ENCODE results near the gene USP6NL.

DNA sequence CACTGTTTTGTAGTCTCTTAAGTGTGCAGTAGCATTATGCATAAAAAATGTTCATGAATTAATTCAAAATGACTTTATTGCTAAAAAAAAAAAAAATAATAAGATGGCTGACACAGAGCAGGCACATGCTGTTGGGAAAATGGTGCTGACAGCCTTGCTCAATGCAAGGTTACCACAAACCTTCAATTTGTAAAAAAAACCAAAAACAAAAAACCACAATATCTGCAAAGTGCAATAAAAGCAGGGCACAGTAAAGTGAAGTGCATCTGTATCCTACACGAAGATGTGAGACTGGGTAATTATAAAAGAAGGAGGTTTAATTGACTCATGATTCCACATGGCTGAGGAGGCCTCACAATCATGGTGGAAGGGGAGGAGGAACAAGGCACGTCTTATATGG lies 185.8 kb downstream of the USP6NL start:
- TF ChIP-seq, protein P1, sequence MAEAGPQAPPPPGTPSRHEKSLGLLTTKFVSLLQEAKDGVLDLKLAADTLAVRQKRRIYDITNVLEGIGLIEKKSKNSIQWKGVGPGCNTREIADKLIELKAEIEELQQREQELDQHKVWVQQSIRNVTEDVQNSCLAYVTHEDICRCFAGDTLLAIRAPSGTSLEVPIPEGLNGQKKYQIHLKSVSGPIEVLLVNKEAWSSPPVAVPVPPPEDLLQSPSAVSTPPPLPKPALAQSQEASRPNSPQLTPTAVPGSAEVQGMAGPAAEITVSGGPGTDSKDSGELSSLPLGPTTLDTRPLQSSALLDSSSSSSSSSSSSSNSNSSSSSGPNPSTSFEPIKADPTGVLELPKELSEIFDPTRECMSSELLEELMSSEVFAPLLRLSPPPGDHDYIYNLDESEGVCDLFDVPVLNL (IDR thresholded peaks at IDR 0.05; ENCODE audit: low read depth, low read length): no peak
- TF ChIP-seq, protein P2, sequence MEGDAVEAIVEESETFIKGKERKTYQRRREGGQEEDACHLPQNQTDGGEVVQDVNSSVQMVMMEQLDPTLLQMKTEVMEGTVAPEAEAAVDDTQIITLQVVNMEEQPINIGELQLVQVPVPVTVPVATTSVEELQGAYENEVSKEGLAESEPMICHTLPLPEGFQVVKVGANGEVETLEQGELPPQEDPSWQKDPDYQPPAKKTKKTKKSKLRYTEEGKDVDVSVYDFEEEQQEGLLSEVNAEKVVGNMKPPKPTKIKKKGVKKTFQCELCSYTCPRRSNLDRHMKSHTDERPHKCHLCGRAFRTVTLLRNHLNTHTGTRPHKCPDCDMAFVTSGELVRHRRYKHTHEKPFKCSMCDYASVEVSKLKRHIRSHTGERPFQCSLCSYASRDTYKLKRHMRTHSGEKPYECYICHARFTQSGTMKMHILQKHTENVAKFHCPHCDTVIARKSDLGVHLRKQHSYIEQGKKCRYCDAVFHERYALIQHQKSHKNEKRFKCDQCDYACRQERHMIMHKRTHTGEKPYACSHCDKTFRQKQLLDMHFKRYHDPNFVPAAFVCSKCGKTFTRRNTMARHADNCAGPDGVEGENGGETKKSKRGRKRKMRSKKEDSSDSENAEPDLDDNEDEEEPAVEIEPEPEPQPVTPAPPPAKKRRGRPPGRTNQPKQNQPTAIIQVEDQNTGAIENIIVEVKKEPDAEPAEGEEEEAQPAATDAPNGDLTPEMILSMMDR (IDR thresholded peaks at IDR 0.05 in 2 of 3, conservative IDR thresholded peaks at IDR 0.05 in 1 of 3; ENCODE audit: control insufficient read depth in 2 of 3, extremely low read depth in 1 of 3, insufficient read depth in 1 of 3, low read depth in 3 of 3, low read length in 3 of 3): no peak
- TF ChIP-seq POLR2AphosphoS5 (IDR thresholded peaks at IDR 0.05; ENCODE audit: low read length): no peak
- TF ChIP-seq, protein P3, sequence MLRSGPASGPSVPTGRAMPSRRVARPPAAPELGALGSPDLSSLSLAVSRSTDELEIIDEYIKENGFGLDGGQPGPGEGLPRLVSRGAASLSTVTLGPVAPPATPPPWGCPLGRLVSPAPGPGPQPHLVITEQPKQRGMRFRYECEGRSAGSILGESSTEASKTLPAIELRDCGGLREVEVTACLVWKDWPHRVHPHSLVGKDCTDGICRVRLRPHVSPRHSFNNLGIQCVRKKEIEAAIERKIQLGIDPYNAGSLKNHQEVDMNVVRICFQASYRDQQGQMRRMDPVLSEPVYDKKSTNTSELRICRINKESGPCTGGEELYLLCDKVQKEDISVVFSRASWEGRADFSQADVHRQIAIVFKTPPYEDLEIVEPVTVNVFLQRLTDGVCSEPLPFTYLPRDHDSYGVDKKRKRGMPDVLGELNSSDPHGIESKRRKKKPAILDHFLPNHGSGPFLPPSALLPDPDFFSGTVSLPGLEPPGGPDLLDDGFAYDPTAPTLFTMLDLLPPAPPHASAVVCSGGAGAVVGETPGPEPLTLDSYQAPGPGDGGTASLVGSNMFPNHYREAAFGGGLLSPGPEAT (IDR thresholded peaks at IDR 0.05; ENCODE audit: low read depth): no peak
- TF ChIP-seq POLR2AphosphoS2 (IDR thresholded peaks at IDR 0.05; ENCODE audit: low read depth, low read length): no peak
- no peak for TF ChIP-seq BHLHE40 (IDR thresholded peaks at IDR 0.05; ENCODE audit: borderline replicate concordance in 1 of 2, low read depth in 2 of 2, low read length in 1 of 2)

Data from GM12878 (cell line).